ENCODE results near the gene GRM3. TPM values are rescaled to one million over a fixed set of nuclear protein-coding genes. Genes with fewer than 3 reads are reported as not detected.

Gene GRM3
- total RNA-seq, 4 donors from 2014 or later = not detected

- H3K27ac ChIP-seq = no peak overlapping the region
- no peaks in the 10 kb centered on the region for H3K4me1 ChIP-seq
- H3K36me3 ChIP-seq = no peaks in the 10 kb centered on the region
- H3K4me3 ChIP-seq (replicated peaks in 1 of 3) = no peak overlapping the region
- TF ChIP-seq CTCF (IDR thresholded peaks at IDR 0.05) (no peak), POLR2A (IDR thresholded peaks at IDR 0.05) (no peak)
- no peaks in the 10 kb centered on the region for H3K9me3 ChIP-seq
- intact Hi-C loops (cut with DNase I) = no loop called here
- H3K27me3 ChIP-seq = no peaks in the 10 kb centered on the region
- no peak for DNase-seq
- WGBS, 2 donors = 77 to 80% methylated on average over 4 of the region's 4 CpGs
Observed at GRCh38 chr7:86768967-86769760, 125.5 kb downstream of the GRM3 start.

GRCh38 chr7:86773309-86773708 lies 129.6 kb downstream of the GRM3 start:
- Histone ChIP-seq H3K36me3 (no peaks in the 10 kb centered on the region), H3K9me3 (no peaks in the 10 kb centered on the region), H3K27ac (no peak overlapping the region), H3K4me3 (replicated peaks in 1 of 3) (no peak overlapping the region), H3K27me3 (no peaks in the 10 kb centered on the region), H3K4me1 (no peaks in the 10 kb centered on the region)
- no peak for DNase-seq
- intact Hi-C loops (cut with DNase I) = no loop called here
- TF ChIP-seq POLR2A (IDR thresholded peaks at IDR 0.05) = no peak
- TF ChIP-seq CTCF (IDR thresholded peaks at IDR 0.05) = no peak

- no peaks in the 10 kb centered on the region for H3K4me1 ChIP-seq
- H3K27me3 ChIP-seq = no peaks in the 10 kb centered on the region
- no peak overlapping the region for H3K4me3 ChIP-seq (replicated peaks in 1 of 3)
- H3K27ac ChIP-seq = no peak overlapping the region
- H3K9me3 ChIP-seq = no peaks in the 10 kb centered on the region
- intact Hi-C loops (cut with DNase I) = no loop called here
- DNase-seq = no peak
- TF ChIP-seq CTCF (IDR thresholded peaks at IDR 0.05) (no peak), POLR2A (IDR thresholded peaks at IDR 0.05) (no peak)
- H3K36me3 ChIP-seq = no peaks in the 10 kb centered on the region
Observed at GRCh38 chr7:86775203-86775602, 131.5 kb downstream of the GRM3 start.

GRCh38 chr7:86776136-86776535 lies 132.4 kb downstream of the GRM3 start:
- Histone ChIP-seq H3K27me3 (no peaks in the 10 kb centered on the region), H3K9me3 (no peaks in the 10 kb centered on the region), H3K4me3 (replicated peaks in 1 of 3) (no peak overlapping the region), H3K27ac (no peak overlapping the region), H3K36me3 (no peaks in the 10 kb centered on the region), H3K4me1 (no peaks in the 10 kb centered on the region)
- TF ChIP-seq CTCF (IDR thresholded peaks at IDR 0.05) (no peak), POLR2A (IDR thresholded peaks at IDR 0.05) (no peak)
- DNase-seq = peak; percentile 22 to 41
- WGBS, 2 donors = 12 to 14% methylated on average over 1 of the region's 1 CpG
- intact Hi-C loops (cut with DNase I) = no loop called here

- Histone ChIP-seq H3K27ac (no peak overlapping the region), H3K9me3 (no peaks in the 10 kb centered on the region), H3K4me1 (no peaks in the 10 kb centered on the region), H3K36me3 (no peaks in the 10 kb centered on the region), H3K4me3 (replicated peaks in 1 of 3) (no peak overlapping the region), H3K27me3 (no peaks in the 10 kb centered on the region)
- intact Hi-C loops (cut with DNase I) = no loop called here
- TF ChIP-seq CTCF (IDR thresholded peaks at IDR 0.05) (no peak), POLR2A (IDR thresholded peaks at IDR 0.05) (no peak)
- no peak for DNase-seq
Observed at GRCh38 chr7:86778271-86778670, 134.6 kb downstream of the GRM3 start.

All from thyroid gland (tissue), 4 donors.